ENCODE data around the gene PHF14.

- TF ChIP-seq CTCF (IDR thresholded peaks at IDR 0.05), result no peak
- no peak for TF ChIP-seq POLR2A (IDR thresholded peaks at IDR 0.05)
Observed at GRCh38 chr7:10940704-10941355, 32.8 kb upstream of the PHF14 start.
